HG03558 (cell line): ENCODE data around the gene CYP2A7.
"Not testable (repeated sequence)": the region's sequence is repeated elsewhere in the genome, so short reads cannot be mapped to it uniquely, and the experiment has no call there.

ENCODE experiments used
- ATAC-seq: cut with Tn5 transposase; IDR thresholded peaks from one replicate; pipeline ENCODE4 v1.9.1; 2021; ENCODE audit warnings: moderate number of reproducible peaks; ENCODE audit not compliant: unreplicated experiment; ENCODE audit errors: extremely low read depth

Gene CYP2A7, protein sequence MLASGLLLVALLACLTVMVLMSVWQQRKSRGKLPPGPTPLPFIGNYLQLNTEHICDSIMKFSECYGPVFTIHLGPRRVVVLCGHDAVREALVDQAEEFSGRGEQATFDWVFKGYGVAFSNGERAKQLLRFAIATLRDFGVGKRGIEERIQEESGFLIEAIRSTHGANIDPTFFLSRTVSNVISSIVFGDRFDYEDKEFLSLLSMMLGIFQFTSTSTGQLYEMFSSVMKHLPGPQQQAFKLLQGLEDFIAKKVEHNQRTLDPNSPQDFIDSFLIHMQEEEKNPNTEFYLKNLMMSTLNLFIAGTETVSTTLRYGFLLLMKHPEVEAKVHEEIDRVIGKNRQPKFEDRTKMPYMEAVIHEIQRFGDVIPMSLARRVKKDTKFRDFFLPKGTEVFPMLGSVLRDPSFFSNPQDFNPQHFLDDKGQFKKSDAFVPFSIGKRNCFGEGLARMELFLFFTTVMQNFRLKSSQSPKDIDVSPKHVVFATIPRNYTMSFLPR

DNA sequence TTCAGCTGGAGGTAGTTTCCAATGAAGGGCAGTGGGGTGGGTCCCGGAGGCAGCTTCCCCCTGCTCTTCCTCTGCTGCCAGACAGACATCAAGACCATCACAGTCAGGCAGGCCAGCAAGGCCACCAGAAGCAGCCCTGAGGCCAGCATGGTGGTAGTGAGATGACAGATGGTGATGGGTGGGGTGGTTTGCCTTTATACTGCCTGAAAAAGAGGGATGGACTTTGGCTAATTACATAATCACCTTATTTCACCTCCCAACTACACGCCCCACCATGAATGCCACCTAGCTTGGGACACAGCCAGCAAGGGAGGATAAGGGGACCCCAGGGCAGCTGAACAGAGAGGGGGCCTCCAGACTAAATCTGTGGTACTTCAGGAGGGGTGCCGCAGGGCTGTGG is at the start of gene CYP2A7:
TSS of gene CYP2A7 (minus strand) at position 170 of the 400 bp plus-strand sequence. CDS start at position 149, 21 bp downstream.
- ATAC-seq = not testable (repeated sequence)

DNA sequence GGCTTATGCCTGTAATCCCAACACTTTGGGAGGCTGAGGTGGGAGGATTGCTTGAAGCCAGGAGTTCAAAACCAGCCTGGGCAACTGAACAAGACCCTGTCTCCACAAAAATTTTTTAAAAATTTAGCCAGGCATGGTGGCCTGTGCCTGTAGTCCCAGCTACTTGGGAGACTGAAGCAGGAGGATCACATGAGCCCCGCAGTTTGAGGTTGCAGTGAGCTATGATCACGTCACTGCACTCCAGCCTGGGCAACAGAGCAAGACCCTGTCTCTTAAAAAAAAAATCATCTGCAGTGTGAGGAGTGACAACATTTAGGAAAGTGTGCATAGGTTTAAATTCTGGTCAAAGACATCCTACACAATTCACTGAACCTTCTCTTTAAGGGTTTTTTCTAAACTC is 48.8 kb upstream of the CYP2A7 start:
- ATAC-seq = not testable (repeated sequence)

DNA sequence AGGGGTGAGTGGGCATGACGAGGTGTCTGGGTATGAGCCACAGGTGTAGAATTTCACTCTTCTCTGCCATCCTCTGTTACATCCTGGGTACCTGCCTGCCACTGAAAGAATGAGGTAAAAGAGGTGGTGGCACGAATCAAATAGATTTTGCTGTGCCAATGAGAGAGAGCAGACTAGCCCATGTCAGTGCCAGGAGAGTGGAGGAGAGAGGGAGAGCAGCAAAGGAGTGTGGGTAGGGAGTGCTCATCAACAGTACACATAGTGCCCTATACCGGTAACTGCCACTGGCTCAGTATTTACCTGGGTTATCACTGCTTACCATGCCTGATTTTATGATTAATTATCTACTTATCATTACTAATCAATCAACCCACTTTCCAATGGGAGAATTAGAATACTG is 47.9 kb upstream of the CYP2A7 start:
- not testable (repeated sequence) for ATAC-seq

DNA sequence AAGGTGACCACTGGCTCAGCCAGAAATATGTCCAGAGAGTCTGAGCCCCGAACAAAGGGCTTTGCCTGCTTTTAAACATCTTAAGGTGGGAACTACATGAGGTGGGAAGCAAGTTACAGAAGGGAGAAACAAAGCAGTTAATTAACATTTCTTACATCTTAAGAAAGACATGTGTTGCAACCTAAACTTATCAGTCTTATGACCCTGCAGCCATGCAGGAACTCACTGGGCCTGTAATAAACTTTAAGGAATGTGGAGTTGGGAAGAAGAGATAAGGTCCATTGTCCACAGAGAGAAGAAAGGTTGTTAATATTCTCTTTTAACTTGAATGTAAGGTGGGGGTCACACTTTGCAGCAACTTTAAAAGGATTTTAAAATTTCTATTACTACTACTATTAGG is 46.8 kb upstream of the CYP2A7 start:
- ATAC-seq = no peak

DNA sequence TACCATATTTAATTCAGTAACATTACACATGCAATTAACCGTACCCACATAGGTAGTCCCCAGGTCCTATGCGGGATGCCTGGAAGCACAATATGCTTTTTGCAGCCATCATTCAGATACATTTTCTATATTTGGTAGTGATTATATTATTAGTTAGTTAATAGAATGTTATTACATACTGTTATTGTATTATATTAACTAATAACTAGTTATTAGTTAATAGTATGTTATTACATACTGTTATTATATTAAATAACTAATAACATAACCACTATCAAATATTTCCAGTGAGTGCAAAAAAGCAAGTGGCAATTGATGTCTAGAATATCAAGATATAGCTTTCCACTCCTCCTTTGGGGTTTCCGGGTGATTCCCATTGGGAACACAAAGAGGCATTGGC is 45.5 kb upstream of the CYP2A7 start:
- ATAC-seq = no peak

DNA sequence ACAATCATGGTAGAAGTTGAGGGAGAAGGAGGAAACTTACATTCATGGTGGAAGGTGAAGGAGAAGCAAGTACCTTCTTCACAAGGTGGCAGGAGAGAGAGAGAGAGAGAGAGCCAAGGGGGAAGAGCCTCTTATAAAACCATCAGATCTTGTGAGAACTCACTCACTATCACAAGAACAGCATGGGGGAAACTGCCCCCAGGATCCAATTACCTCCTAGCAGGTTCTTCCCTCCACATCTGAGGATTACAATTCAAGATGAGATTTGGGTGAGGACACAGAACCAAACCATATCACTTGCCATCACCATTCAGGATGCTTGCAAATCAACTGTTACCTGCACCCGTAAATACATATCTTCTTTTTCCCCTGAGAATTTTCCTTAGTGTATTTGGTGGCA is 44.2 kb upstream of the CYP2A7 start:
- ATAC-seq = not testable (repeated sequence)

DNA sequence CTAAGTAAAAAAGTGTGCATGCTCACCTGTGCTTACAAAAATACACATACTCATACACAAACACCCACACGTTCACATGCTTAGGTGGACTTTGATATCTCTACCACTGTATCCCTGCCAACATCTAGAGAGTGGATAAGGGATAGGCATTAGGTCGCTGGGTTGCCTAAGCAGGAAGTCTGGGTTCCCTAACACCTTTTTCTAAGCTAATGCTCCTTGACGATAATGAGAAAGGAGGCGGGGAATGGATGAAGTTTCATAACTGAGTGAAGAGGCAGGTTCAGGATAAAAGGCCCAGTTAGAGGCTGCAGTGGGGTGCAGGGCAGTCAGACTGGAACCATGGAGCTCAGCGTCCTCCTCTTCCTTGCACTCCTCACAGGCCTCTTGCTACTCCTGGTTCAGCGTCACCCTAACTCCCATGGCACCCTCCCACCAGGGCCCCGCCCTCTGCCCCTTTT is 41.9 kb upstream of the CYP2A7 start:
- ATAC-seq = no peak

DNA sequence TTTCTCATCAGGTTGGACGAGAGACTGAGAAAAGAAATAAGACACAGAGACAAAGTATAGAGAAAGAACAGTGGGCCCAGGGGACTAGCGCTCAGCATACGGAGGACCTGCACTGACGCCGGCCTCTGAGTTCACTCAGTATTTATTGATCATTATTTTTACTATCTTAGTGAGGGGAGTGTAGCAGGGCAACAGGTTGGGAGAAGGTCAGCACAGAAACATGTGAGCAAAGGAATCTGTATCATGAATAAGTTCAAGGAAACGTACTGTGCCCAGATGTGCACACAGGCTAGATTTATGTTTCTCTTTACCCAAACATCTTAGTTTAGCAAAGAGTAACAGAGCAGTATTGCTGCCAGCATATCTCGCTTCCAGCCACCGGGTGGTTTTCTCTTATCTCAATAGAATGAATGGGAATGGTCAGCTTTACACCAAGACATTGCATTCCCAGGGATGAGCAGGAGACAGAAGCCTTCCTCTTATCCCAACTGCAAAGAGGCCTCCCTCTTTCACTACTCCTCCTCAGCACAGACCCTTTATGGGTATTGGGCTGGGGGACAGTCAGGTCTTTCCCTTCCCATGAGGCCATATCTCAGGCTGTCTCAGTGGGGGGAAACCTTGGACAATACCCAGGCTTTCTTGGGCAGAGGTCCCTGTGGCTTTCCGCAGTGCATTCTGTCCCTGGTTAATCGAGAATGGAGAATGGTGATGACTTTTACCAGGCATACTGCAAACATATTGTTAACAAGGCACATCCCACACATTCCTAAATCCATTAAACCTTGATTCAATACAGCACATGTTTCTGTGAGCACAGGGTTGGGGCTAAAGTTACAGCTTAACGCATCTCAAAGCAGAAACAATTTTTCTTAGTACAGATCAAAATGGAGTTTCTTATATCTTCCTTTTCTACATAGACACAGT is 40.5 kb upstream of the CYP2A7 start:
- not testable (repeated sequence) for ATAC-seq

DNA sequence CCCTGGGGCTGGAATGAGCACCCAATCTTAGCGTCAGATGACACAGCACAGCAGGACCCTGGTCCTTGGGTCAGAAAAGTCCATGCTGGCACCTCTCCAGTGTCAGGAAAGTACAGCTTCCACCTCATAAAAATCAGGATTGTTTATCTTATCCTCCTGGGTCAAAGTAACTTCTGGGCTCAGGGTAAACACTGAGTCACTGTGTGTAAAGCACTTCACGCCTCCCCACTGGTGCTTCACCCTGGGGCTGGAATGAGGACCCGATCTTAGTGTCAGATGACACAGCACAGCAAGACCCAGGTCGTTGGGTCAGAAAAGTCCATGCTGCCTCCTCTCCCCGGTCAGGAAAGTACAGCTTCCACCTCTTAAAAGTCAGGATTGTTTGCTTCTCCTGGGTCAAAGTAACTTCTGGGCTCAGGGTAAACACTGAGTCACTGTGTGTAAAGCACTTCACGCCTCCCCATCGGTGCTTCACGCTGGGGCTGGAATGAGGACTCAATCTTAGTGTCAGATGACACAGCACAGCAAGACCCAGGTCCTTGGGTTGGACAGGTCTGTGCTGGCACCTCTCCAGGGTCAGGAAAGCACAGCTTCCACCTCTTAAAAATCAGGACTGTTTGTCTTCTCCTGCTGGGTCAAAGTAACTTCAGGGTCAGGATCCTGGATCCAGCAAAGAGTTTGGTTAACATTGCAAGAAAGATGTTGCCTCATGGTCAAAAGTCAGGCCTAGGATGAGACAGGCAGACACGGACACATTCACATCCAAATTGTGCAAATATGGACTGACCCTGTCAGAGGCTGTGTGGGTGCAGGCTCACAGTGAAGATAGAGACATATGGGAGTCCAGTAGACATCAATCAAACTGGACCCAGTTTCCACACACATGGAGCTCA is 39.2 kb upstream of the CYP2A7 start:
- ATAC-seq = no peak

DNA sequence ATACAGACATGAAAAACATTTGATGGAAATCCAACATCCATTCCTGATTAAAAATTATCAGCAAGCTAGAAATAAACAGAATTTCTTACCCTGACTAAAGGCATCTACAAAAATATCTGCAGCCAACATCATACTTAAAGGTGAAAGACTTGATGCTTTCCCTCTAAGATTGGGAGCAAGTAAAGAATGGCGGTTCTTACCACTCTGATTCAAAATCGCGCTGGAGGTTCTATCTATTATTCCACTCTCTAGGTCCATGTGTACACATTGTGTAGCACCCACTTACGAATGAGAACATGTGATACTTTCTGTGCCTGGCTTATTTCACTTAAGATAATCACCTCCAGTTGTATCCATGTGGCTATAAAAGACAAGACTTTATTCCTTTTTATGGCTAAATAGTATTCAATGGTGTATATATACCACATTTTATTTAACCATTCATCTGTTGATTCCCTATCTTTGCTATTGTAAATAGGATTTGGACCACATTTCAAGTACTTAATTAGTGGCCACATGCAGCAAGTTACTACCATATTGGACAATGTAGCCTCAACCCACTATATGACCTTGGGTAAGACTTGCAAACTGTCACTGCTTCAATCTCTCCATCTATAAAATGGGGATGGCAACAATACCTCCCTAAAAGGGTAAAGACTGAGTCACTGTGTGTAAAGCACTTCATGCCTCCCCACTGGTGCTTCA is 38.4 kb upstream of the CYP2A7 start:
- ATAC-seq = no peak

DNA sequence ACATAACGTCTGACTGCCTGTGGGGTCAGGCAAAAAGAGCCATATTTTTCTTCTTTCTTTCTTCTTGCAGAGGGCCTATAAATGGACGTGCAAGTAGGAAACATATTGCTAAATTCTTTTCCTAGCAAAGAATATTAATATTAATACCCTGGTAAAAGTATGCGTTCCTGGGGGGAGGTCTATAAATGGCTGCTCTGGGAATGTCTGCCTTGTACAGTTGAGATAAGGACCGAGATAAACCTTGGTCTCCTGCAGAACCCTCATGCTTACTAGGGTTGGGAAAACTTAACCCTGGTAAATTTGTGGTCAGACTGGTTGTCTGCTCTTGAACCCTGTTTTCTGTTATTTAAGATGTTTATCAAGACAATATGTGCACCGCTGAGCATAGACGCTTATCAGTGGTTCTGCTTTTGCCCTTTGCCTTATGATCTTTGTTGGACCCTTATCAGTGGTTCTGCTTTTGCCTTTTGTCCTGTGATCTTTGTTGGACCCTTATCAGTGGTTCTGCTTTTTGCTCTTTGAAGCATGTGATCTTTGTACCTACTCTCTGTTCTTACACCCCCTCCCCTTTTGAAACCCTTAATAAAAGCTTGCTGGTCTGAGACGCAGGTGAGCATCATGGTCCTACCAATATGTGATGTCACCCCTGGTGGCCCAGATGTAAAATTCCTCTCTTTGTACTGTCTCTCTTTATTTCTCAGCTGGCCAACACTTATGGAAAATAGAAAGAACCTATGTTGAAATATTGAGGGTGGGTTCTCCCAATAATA is 37.7 kb upstream of the CYP2A7 start:
- ATAC-seq = not testable (repeated sequence)

DNA sequence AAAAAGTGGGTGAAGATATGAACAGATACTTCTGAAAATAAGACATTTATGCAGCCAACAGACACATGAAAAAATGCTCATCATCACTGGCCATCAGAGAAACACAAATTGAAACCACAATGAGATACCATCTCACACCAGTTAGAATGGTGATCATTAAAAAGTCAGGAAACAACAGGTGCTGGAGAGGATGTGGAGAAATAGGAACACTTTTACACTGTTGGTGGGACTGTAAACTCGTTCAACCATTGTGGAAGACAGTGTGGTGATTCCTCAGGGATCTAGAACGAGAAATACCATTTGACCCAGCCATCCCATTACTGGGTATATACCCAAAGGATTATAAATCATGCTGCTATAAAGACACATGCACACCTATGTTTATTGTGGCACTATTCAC is 36.3 kb upstream of the CYP2A7 start:
- not testable (repeated sequence) for ATAC-seq

DNA sequence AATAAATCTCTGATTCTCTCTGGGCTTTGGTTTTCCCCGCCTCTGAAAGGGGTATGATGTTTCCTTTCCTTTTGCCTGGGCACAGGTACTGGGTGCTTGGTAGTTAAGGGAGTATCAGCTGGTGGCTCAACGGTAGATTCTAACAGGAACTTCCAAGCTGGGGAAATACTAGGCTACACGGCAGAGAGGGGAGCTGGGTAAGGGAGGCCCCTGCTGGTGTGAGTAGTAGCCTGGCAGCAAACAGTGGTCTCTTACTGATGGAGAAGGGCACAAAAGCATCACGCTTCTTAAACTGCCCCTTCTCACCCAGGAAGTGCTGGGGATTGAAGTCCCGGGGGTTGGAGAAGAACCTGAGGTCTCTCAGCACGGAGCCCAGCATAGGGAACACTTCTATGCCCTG is 26.9 kb upstream of the CYP2A7 start:
- no peak for ATAC-seq

DNA sequence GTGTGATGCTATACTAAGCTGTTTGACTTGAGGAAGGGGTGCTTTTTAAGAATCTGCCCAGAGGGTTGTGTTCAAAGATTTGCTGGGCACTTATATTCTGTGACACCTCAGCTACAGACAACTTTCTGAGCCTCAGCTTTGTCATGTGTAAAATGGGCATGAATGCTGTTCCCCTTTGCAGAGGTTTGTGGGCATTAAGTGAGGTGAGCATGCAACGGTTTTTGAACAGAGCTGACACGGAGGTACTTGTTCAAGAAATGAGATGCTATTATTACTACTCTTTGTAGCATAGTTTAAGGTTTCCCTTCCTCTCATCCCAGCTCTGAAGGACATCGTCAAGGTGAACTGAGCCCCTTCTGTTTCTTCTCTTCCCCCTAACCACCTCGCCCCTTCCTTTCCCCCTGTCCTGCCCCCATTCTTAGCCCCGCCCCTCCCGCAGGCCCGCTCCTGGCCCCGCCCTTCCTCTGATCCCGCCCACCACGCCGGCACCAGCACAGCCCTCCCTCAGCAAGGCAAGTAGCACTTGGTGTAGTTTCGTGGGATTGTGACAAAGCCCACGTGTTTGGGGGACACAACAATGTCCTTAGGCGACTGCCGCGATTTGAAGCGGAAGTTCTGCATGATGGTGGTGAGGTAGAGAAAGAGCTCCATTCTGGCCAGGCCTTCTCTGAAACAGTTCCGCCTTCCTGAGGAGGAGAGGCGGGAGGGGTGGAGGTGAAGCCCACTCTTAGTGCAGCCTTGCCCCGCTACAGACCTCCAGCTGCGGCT is 26.1 kb upstream of the CYP2A7 start:
- ATAC-seq = no peak

DNA sequence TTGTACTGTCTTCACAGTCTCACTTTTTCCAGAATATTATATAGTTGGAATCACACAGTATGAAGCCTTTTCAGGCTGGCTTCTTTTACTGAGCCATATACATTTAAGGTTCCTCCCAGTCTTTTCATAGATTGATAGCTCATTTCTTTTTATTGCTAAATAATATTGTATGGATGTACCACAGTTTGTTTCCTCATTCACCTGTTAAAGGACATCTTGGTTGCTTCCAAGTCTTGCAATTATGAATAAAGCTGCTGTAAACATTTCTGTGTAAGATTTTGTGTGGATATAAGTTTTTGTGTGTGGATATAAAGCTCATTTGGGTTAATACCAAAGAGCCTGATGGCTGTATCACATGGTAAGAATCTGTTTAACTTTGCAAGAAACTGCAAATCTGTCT is 24.5 kb upstream of the CYP2A7 start:
- ATAC-seq = no peak

DNA sequence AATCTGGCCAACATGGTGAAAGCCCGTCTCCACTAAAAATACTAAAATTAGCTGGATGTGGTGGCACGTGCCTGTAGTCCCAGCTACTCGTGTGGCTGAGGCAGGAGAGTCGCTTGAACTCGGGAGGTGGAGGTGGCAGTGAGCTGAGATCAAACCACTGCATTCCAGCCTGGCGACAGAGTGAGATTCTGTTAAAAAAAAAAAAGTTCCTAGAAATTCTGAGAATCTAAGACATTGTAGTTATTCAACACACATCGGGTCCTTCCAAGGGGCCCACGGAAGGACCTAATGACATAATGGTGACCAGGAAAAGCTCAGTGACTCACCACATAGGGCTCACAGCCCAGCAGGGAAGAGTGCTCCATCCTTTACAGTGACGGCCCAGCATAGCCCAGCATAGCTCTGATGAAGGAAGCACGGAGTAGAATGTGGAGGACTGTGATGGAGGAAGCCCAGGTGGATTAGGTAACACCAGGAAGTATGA is 22.7 kb upstream of the CYP2A7 start:
- ATAC-seq = not testable (repeated sequence)

DNA sequence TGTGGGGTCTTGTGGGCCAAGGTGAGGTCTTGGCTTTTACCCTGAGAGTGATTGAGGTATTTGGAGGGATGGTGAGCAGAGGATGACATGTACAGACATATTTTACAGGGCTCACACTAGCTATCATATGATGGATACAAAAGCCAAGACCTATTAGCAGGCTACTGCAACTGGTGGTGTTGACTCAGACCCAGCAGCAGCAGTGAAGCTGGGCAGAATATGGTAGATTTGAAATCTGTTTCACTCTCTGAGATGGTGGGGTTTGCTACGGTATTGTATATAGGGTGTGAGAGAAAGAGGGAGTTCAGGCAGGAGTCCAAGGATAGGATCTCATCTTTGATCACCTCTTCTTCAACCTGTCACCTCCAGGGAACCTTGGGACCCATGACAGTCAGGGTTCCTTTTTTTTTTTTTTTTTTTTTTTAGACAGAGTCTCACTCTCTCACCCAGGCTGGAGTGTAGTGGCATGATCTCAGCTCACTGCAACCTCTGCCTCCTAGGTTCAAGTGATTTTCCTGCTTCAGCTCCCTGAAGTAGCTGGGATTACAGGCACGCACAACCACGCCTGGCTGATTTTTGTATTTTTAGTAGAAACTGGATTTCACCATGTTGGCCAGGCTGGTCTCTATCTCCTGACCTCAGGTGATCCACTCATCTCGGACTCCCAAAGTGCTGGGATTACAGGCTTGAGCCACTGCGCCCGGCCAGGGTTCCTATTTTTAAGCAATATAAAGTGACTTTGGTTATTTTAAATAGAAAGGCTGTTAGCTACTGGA is 20.1 kb upstream of the CYP2A7 start:
- ATAC-seq = not testable (repeated sequence)
